Measurements from ENCODE around the gene ELAC2.

ELAC2 gene

GRCh38 chr17:13017655-13018459 is at the start of gene ELAC2:
ELAC2 (minus strand) TSS chr17:13018027; CDS start chr17:13017947, 80 bp downstream.
- DNase-seq: peak; percentile 98

- no peak for DNase-seq
These were observed 47.2 kb upstream of the ELAC2 start for GRCh38 chr17:13065032-13065431.

GRCh38 chr17:13055131-13055530 is 37.3 kb upstream of the ELAC2 start:
- no peak for DNase-seq

GRCh38 chr17:13054666-13055065 is 36.8 kb upstream of the ELAC2 start:
- no peak for DNase-seq

GRCh38 chr17:13051915-13052314 is 34.1 kb upstream of the ELAC2 start:
- no peak for DNase-seq

- DNase-seq: no peak
These were observed 29.3 kb upstream of the ELAC2 start for GRCh38 chr17:13047011-13047606.

GRCh38 chr17:13046361-13046760 is 28.5 kb upstream of the ELAC2 start:
- no peak for DNase-seq

GRCh38 chr17:13044572-13045065 is 26.8 kb upstream of the ELAC2 start:
- DNase-seq: no peak

GRCh38 chr17:13038931-13039665 is 21.3 kb upstream of the ELAC2 start:
- DNase-seq: no peak

GRCh38 chr17:13036751-13037150 is 18.9 kb upstream of the ELAC2 start:
- no peak for DNase-seq

- no peak for DNase-seq
These were observed 17.6 kb upstream of the ELAC2 start for GRCh38 chr17:13035420-13035819.

- peak; percentile 24 for DNase-seq
These were observed 14.0 kb upstream of the ELAC2 start for GRCh38 chr17:13031718-13032350.

- peak; percentile 32 for DNase-seq
These were observed 12.9 kb upstream of the ELAC2 start for GRCh38 chr17:13030459-13031300.

- DNase-seq: no peak
These were observed 12.2 kb upstream of the ELAC2 start for GRCh38 chr17:13030056-13030455.

GRCh38 chr17:13029340-13029739 is 11.5 kb upstream of the ELAC2 start:
- DNase-seq: no peak

- no peak for DNase-seq
These were observed 9.4 kb upstream of the ELAC2 start for GRCh38 chr17:13027246-13027645.

GRCh38 chr17:13025687-13026086 is 7.9 kb upstream of the ELAC2 start:
- DNase-seq: no peak

GRCh38 chr17:13025258-13025627 is 7.4 kb upstream of the ELAC2 start:
- DNase-seq: no peak

GRCh38 chr17:13024526-13025257 is 6.9 kb upstream of the ELAC2 start:
- DNase-seq: peak; percentile 75

GRCh38 chr17:13024016-13024415 is 6.2 kb upstream of the ELAC2 start:
- peak; percentile 30 for DNase-seq

- DNase-seq: no peak
These were observed 759 bp downstream of the ELAC2 start for GRCh38 chr17:13016881-13017654.

All from NCI-H1694 treated with DMSO at 0.1 percent for 48 hours (cell line).